Measurements from ENCODE around the gene CDK19.

CDK19 gene

DNA sequence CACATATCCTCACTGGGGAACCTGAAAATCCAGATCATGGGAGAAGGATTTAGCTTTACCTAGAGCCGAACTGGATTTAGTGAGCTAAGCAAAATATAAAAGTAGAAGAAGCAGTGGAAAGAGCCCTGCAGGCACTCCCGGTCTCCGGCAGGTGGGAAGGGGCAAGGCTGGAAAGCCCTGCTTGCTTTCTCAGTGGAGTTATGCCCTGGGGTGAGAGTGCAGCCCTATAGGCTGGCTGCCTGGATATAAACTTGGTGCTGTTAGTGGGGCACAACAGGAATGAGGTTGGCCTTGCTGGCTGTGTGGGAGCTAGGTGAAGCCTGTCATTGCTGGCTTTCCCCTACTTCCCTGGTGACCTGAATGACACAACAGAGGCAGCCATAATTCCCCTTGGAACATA, 122.0 kb downstream of the CDK19 start:
- no peak for DNase-seq

DNA sequence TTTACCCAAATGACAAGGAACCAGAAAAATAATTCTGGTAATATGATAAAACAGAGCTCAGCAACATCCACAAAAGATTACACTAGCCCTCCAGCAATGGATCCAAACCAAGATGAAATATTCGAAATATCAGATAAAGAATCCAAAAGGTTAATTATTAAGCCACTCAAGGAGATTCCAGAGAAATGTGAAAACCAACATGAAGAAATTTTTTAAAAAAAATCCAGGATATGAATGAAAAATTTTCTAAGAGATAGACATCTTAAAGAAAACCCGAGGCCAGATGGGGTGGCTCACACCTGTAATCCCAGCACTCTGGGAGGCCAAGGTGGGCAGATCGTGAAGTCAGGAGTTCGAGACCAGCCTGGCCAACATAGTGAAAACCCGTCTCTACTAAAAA, 124.4 kb downstream of the CDK19 start:
- DNase-seq, result no peak

DNA sequence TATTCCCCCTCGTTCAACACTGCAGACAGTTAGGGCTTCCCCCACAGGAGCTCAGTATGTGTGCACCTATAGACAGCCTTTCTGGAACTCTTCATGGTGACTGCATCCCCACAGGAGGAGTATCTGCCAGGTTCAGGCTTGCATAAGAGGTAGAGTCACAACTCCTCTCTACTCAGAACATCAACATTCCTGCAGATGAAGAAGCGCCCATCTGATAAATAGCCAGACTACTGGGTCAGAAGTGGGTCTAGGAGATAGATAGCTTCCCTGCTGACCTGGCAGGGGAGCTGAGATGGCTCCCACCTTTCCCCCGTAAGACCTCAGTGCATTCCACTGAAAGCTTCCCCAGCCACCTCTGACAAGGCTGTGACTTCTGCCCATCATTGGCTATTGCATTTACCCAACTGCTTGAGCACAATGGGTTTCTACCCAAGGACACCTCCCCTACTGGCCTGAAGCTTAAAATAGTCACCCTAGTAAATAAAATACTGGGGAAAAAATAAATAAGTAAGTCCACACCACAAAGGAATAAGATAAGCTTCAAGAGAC, 125.1 kb downstream of the CDK19 start:
- no peak for DNase-seq

DNA sequence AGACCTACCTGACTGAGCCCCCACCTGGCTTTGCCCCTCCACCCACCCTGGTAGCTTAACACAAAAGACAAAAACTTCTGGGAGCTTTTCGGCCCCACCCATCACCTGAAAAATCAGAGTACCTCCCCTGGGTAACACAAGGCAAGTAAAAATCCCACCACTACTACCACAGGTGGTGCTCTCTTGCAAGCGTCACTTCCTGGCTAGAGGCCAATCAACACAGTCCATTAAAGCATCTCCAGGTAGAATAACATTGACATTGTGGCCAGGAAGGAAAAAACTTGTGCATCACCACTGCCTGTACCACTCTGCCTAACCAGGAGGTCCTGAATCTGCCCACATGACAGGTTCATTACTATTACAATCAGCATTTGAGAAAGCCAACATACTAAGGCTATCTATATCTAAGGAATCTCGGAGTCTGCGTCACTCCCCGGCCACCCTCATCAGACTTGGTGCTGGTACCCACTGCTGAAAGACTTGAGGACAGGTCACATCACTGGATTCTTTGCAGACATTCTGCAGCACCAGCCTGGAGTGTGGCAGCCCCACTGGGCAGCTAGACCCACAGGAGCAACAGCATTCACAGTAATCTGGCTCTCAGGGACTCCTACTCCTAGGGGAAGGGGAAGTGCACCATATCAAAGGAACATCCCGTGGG, 125.9 kb downstream of the CDK19 start:
- DNase-seq, result no peak

DNA sequence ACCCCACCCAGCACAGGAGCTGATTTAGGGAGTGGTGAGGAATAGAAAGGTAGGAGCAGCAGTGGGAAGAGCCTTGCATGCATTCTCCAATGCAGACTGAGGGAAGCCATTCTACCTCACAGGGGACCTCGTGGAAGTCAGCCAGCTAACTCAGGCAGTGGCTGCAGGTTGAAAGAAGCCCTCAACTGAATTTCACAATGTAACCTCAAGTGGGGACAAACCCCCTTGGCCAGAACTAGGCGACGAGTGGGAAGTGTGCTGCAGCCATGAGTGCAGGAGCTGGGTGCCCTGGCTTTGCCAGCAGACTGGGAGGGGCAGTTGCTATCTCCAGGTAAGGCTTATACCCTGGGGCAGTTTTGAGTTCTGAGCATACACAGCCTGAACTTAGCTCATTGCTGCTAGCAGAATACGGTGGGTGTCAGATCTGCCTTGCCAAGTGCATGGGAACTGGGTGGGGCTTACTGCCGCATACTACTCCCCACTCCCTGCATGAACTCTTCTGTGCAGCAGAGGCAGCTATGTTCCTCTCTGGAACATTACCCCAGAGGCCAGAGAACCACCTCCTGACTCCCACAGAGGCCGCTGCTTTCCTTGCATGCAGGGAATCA, 126.5 kb downstream of the CDK19 start:
- no peak for DNase-seq

DNA sequence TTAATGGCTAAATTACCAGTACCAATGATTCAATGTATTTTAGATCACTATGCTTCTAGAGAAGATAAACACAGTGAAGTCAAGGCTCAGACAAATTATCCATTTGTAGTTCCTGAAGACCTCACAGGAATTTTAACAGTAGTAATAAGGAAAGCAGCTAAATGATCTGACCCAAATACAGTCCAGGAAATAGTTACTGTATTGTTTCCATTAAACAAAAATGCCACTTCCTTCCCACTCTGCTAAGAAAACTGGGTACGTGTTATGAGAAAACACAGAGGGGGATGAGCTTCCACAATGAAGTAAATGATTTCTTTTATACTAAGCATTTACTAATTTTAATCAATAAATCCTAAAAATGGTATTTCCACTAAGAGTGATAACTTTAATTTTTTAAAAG, 127.9 kb downstream of the CDK19 start:
- DNase-seq, result no peak

DNA sequence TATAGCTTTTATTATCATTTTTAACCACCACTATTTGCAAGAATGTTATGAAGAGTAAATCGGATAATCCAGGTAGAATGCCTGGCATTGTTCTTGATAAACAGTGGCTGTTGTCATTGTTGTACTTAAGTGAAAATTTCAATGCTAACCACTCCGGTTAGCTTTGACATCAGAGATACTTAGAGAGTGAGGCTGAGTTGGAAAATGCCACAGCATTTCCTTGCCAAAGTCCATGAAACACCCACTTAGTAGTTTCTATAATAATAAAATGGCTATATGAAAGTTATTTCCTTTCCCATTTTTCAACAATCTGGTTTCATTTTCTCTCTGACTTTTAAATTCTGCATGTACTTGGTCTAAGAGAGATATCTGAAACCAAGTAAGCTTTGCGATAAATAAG, 132.0 kb downstream of the CDK19 start:
- DNase-seq, result no peak

DNA sequence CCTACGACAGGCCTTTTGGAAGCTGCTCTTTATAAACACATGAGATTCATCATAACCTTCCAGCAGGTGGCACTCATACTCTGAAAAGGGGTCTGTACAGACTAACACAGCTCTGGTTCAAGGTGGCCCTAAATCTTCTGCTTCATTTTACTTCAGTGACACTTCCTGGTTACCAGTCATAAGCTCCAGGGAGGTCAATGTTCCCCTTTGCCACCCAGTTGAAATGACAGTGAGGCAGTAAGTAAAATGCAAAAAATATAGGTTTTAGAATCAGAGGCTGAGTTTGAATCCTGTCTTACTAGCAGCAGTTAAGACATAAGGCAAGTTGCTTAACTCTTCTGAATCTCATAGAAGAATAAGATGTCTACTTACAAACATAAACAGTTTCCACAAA, 132.8 kb downstream of the CDK19 start:
- DNase-seq, result peak; percentile 82

DNA sequence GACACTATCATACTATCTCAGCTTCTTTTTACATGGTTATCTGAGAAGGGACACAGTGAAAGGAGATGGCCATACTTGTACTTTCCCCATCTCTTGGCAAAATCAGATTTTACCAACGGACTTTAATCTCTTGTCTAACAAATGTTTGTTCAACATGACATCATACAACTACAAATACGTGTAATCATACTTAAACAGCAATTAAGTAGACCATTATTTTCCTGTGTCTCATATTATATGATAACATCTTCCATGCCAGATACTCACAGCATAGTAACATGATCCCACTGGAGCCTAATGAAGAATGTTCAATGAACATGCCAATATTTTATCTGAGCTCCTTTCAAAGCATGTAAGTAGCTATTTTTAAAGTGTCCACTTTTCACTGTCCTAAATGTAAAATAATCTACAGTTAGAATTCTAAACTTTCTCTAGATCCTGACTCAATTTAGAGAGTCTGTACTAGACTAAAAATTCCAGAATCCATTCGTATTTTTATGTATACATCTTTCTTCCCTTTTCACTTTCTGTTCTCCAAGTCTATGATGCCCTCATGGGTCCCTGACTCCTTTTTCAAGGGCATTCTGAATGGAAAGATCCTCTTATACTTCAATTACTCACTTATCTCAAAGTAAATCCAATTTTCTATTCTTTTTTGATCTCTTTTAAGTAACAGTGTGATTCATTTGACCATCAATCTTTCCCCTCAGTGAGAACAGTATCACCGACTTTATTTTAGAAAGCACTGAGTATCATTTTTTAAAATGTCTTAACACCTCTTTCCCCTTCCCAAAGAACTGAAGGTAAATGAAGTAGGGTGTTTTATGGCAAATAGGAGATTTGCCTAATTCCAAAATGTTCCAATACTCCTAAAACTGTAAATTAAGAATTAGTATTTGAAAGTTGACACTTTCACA, 133.5 kb downstream of the CDK19 start:
- no peak for DNase-seq

DNA sequence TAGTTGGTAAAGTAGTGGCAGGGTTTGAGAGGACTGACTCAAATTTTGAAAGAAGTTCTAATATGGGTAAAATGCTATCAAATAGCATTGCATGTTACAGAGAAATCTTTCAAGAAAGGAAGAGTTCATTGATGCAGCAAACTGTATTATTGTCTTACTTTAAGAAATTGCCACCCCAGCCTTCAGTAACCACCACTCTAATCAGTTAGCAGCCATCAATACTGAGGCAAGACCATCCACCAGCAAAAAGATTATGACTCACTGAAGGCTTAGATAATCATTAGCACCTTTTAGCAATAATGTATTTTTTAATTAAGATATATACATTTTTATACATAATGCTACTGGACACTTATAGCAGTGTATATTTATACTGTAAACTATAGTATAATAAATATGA, 138.9 kb downstream of the CDK19 start:
- DNase-seq, result no peak

DNA sequence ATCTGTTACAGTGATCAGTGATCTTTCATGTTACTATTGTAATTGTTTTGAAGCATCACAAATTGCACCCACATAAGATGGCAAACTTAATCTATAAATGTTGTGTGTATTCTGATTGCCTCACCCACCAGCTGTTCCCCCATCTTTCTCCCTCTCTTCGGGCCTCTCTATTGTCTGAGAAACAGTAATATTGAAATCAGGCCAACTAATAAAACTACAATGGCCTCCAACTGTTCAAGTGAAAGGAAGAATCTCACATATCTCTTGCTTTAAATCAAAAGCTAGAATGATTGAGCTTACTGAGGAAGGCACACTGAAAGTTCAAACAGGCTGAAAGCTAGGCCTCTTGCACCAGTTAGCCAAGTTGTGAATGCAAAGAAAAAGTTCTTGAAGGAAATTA, 141.2 kb downstream of the CDK19 start:
- no peak for DNase-seq

DNA sequence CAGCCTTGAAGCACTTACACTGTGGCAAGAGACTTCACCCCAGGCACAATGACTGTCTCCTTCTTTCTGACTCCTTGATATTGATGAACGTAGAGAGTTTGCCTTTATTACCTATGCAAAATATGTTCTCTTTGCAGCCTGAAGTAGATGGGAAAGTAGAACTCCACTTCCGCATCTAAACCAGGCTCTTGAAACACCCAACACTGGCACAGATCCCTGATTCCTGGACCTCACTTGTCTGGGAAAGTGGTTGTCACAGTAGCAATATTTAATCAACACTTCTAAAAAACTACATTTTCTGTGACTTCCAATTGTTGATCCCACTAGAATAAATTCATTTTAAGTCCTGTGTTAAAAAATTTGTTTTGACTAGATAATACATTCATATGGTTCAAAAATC, 143.1 kb downstream of the CDK19 start:
- DNase-seq, result no peak

DNA sequence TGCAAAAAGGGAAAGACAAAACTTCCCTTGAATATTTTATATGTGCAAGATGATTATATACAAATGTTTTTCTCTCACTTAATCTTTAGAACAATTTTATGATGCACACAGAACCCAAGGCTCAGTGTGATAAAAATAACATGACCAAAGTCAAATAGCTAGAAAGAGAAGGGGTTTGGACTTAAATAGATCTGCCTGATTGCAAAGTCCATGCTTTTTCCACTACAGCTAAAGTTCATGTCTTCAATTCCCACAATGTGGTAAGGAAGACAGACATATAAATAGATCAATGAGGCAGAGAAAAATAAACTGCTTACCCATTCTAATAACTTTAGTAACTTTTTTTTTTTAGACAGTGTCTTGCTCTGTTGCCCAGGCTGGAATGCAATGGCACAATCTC, 143.8 kb downstream of the CDK19 start:
- no peak for DNase-seq

DNA sequence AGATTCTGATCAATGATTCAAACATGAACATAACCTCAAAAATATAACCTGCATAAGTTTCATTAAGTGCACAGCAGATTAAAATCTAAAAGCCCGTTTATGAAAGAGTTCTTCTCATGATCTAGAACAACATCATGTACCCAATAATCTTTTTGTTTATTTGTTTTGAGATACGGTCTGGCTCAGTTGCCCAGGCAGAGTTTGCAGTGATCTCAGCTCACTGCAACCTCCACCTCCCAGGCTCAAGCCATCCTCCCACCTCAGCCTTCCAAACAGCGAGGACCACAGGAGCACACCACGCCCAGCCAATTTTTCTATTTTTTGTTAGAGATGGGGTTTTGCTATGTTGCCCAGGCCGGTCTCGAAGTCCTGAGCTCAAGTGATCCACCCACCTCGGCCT, 149.7 kb downstream of the CDK19 start:
- DNase-seq, result no peak

DNA sequence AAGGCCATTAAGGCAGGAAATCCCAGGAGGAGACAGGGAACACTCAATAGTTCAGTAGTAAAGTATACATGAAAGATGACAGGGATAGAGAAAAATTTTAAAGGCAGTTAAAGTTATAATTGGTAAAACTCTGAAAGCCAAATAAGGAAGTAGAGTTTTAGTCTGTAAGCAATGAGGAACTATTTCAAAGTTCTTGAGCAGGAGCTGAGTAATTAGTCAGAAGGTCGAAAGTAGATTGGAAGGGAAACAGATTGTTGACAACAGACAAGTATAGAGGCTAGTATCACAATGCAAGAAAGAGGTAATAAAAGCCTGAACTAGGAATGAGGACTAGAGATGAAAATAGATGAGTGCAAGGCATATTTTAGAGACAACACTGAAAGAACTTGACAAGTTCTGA, 150.3 kb downstream of the CDK19 start:
- DNase-seq, result no peak

DNA sequence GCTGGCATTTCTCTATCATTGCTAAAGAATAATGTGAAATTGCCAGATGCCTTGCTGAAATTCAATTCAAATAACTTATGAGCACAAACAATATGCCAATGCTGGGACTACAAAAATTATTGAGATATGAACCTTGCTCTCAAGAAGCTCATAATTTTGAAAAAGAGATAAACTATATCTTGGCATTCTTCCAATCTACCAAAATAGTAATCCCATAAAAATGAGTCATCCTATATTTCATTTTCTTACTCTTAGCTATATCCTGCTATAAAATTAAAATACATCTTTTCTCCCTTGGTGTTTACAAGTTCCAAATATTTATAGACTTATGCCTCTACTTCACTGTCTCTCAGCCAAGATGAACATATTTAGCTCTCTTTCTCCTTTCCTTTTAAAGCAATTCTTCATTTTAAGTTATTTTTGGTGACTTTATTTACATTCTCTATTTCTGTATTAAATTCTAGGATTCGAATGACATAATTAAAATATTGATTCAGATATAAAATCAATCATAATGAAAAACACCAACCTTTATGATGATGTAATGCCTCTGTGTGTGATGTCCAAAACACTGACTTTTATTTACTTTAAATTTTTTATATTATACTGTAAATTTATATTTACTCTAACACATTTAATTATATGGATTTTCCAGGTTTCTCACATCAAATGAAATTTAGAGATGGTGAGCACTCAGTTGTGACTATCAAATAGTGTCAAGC, 152.6 kb downstream of the CDK19 start:
- DNase-seq, result no peak

DNA sequence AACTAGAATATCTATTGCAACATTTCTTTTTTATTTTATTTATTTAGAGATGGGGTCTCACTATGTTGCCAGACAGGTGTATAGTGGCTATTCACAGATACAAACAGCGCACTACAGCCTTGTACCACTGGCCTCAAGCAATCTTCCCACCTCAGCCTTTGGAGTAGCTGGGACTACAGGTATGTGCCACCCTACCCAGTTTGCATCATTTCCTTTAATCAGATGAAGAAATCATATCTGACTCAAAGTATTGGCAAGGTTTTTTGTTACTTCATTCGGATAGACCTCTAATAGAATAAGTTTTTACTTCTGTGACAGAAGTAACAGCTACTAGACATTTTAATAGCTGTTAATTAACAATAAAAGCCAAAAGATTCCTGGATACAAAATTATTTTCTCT, 153.9 kb downstream of the CDK19 start:
- no peak for DNase-seq

DNA sequence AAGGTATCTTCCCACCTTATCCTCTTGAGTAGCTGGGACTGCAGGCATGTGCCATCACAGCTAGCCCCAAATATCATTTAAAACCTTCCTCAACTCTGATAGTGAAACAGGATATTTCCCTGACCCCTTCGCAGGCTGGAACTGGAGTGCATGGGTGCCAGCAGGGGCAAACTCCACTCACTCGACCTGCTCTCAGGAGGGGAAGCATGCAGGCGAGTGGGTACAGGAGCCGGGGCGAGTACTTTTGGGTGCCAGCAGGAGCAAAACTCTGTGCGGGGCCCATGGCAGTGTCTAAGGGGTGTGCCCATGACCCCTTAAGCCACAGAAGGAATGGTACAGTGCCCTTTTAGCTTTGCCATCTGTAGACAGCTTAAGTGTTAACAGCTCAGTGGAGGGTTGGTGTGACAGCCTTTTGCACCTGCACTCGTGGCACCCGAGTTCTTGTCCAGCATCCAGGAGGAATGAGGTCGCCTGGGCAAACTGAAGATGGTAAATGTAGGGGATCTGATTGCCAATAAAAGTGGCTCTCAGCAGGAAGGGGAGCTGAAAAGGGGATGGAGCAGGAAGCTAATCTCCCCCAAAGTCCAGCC, 155.1 kb downstream of the CDK19 start:
- DNase-seq, result no peak

DNA sequence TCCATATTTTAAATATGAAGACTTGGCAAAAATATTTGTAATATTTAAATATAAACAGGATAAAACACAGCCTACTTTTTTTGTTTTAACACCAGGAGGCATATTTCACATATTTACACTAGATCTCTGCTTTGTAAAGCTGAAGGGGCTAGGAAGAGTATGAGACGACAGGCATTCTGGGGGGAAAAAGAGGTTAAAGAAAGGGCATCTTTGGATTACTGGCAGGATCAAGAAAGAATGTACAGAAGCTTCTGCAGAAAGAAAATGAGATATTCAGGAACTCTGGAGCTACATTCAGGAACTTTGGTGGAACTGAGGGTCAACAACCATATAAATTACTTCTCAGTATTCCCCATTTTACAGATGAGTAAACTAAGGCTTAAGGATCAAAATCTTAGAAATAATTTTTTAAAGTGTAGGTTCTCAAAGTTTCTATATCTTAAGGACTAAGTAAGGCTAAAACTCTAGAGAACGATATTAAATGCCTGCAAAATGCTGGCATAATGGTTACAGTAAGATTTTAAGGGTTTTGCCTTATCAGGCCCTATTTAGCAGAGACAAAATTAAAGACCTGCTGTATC, 156.5 kb downstream of the CDK19 start:
- DNase-seq, result no peak

DNA sequence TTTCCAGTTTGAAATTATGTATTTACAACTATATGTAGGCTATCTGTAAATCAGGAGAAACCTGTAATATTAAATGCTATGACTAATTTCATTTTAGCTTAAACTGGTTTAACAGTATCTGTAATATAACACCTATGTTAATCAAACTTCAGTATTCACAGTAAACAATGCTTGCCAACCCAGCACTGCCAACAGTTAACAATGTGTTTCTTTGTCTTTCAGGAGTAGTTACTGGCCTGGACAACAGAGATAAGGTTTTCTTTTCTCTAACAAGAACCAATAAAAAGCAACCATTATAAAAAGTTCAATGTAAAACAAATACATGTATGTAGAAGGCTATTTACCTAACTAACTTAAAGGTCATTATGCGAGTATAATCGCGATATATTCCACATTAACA, 158.8 kb downstream of the CDK19 start:
- DNase-seq, result no peak

DNA sequence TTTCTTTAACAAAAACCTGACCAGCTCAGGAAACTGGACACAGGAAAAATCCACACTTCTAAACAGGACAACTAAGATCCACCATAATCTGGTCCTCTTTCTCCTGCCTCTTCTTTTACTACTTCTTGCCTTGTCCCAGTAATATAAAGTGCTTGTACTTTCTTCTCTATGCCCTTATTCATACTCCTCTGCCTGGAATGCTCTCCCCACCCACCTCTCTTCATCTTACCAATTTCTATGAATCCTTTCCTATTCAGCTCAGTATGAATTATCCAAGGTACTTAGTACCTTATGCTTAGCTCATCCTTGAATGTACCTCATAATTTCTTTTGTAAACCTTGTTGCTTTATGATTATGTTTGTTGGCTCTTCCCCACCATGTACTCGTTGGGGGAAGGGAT, 159.4 kb downstream of the CDK19 start:
- DNase-seq, result no peak

DNA sequence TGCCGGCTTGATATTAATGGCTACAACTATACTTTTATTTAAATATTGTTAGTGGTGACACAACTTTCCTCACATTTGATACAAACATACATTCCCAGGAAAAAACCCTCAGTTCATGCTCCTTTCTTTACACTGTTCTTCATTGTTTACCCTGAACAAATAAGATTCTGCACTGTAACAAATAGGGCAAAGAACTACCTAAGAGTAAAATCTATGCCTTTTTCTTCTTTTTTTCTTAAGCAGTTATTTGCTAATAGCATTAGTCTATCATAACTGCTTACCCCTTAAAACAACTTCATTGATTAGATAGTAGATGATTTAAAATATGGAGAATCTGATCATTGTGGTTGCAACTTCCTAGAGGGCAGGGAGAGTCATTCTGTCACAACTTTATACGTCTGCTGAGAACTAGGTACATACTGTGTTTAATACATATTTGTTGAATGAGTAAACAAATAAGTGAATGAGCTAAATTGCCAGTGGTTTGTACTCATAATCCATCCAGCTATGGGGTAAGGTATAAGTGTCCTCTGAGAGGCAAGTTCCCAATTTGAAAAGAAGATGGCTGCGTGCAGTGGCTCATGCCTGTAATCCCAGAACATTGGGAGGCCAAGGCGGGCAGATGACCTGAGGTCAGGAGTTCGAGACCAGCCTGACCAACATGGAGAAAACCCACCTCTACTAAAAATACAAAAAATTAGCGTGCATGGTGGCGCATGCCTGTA, 161.0 kb downstream of the CDK19 start:
- no peak for DNase-seq
